ENCODE data around the gene VENTX. TPM values are rescaled to one million over a fixed set of nuclear protein-coding genes. Genes with fewer than 3 reads are reported as not detected.

Gene VENTX
- total and polyA plus RNA-seq, 9 donors, result 0.04 to 0.24 (median 0.17) TPM

DNA sequence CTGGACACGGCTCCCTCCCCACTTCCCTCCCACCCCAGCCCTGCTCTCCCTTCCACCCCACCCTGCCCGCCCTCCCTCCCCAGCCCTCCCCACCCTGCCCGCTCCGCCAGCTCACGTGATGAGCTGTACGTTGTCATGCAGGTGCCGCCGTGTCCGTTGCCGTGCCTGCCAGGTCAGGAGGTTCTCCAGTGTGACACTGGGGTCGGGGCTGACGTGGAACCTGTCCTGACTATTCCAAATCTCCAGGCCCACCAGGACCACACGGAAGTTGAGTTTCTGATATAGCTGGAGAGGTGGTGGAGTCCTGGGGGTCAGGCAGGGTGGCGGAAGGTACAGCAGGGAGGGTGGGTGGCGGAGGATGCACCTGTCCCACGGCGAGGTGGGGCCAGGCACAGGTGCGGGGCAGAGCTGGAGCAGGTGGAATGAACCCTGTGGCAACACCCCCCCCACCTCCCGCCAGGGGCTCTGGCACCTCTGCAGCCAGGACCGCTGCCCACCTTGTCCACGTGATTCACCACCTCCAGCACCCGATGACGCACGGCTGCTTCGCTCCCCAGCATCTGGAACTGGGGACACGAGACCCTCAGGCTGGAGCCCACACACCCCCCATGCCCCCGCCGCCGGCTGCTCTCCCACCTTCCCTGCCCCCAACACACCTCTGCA is 34.8 kb downstream of the VENTX start:
- Histone ChIP-seq H3K9me3 (replicated peaks; ENCODE audit: control insufficient read depth, low read depth, low read length) (no peaks in the 10 kb centered on the region), H3K36me3 (ENCODE audit: control insufficient read depth, insufficient read depth, low read length) (no peaks in the 10 kb centered on the region), H3K4me3 (ENCODE audit: low read length) (no peak overlapping the region), H3K27ac (ENCODE audit: low read length) (no peak overlapping the region), H3K4me1 (ENCODE audit: control insufficient read depth, insufficient read depth, low read length) (peaks cover 3% of the 10 kb centered on the region), H3K27me3 (ENCODE audit: control insufficient read depth, insufficient read depth, low read length) (peaks cover 30% of the 10 kb centered on the region)
- no peak for DNase-seq
- 78% methylated on average over 22 of the region's 29 CpGs for WGBS (ENCODE audit: insufficient coverage)

DNA sequence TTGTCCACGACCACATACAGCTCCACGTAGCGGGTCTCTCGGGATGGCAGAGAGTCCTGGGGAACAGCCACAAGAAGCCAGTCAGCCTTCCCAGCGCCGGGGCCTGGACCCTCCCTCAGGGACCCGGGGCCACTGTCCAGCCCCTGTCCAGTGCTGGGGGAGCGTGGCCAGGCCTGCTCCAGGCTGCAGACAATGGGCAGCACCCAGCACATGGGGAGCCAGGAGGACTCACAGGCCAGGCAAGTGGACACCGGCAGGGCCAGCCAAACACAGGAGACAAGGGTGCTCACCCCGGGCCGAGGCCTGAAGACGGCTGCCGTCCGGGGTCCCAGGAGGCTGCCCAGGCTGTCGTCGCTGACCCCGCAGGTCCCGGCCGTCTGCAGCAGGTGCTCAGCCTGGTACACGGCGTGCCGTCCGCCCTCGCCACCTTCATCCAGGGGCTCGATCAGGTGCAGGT is 35.3 kb downstream of the VENTX start:
- H3K4me3 ChIP-seq (ENCODE audit: low read length), result no peak overlapping the region
- no peaks in the 10 kb centered on the region for H3K9me3 ChIP-seq (replicated peaks; ENCODE audit: control insufficient read depth, low read depth, low read length)
- H3K4me1 ChIP-seq (ENCODE audit: control insufficient read depth, insufficient read depth, low read length), result peaks cover 6% of the 10 kb centered on the region
- H3K36me3 ChIP-seq (ENCODE audit: control insufficient read depth, insufficient read depth, low read length), result no peaks in the 10 kb centered on the region
- peaks cover 33% of the 10 kb centered on the region for H3K27me3 ChIP-seq (ENCODE audit: control insufficient read depth, insufficient read depth, low read length)
- no peak overlapping the region for H3K27ac ChIP-seq (ENCODE audit: low read length)
- WGBS (ENCODE audit: insufficient coverage), result 81% methylated on average over 25 of the region's 25 CpGs
- DNase-seq, result no peak

- Histone ChIP-seq H3K4me3 (ENCODE audit: low read length) (no peak overlapping the region), H3K27me3 (ENCODE audit: control insufficient read depth, insufficient read depth, low read length) (peaks cover 39% of the 10 kb centered on the region), H3K36me3 (ENCODE audit: control insufficient read depth, insufficient read depth, low read length) (peaks cover under 1% of the 10 kb centered on the region), H3K27ac (ENCODE audit: low read length) (no peak overlapping the region), H3K9me3 (replicated peaks; ENCODE audit: control insufficient read depth, low read depth, low read length) (no peaks in the 10 kb centered on the region), H3K4me1 (ENCODE audit: control insufficient read depth, insufficient read depth, low read length) (peaks cover 6% of the 10 kb centered on the region)
- no peak for DNase-seq
- WGBS (ENCODE audit: insufficient coverage), result 84% methylated on average over 25 of the region's 28 CpGs
Measured at GRCh38 chr10:133273534-133274143, 36.0 kb downstream of the VENTX start.

DNA sequence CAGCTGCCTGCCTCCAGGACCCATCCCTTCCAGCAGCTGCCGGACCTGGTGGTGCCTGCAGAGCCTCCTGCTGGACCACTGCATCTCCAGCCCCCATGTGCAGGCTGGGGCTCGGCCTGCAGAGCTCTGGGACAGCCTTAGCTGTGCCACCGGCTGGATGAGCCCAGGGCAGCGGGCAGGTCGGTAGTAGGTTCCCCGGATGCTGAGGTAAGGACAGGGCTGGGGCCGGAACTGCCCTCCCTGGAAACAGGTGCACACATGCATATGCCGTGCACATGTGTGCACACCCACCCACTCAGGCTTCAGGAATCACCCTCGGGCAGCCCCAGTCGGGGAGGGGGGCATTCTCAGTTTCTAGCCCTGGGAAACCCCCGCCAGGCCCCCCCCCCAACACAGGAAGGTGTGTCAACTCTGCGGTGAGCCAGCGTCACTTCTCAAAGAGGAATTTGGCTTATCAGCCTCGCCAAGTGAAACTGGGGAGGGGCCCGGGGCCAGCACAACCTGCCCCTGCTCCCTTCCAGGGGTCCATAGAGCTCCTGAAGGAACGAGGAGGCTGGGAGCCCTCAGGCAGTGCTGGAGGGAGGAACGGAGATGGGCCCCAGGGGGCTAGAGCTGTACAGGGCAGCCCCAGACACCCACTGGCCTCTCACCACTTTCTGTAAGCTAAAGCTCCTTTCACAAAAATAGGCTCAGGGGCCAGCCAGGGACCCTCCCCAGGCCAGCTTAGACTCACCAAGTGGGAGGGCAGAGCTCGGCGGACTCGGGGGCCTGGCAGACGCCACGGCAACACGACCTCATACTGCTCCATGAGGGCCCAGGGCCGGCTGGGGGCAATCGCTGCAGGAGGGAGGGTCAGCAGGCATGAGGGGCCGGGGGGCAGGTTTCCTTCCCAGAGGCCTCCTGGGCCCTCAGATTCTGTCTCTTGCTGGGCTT is 37.4 kb downstream of the VENTX start:
- peaks cover 6% of the 10 kb centered on the region for H3K4me1 ChIP-seq (ENCODE audit: control insufficient read depth, insufficient read depth, low read length)
- peaks cover 12% of the 10 kb centered on the region for H3K36me3 ChIP-seq (ENCODE audit: control insufficient read depth, insufficient read depth, low read length)
- no peaks in the 10 kb centered on the region for H3K9me3 ChIP-seq (replicated peaks; ENCODE audit: control insufficient read depth, low read depth, low read length)
- no peak overlapping the region for H3K27ac ChIP-seq (ENCODE audit: low read length)
- H3K27me3 ChIP-seq (ENCODE audit: control insufficient read depth, insufficient read depth, low read length), result peaks cover 39% of the 10 kb centered on the region
- 37% methylated on average over 23 of the region's 26 CpGs for WGBS (ENCODE audit: insufficient coverage)
- no peak overlapping the region for H3K4me3 ChIP-seq (ENCODE audit: low read length)
- DNase-seq, result no peak

DNA sequence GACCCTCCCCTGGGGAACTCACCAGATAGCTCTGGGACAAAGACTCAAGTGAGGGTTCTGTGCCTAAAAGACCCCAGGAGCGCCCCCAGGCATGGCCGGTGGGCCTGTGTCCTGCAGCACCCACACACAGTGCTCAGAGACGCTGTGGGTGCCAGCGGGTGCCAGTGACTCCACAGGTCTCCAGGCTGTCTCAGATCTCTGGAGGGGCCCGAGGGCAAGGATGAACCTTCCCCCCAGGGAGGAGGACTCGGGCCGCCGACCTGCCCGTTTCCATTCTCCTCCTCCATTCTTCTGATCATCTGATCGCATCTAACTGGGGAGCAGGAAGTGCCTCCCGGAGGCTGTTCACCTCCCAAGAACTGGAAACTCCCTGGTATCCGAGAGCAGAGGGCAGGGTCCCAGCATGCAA is 38.0 kb downstream of the VENTX start:
- Histone ChIP-seq H3K27ac (ENCODE audit: low read length) (no peak overlapping the region), H3K4me3 (ENCODE audit: low read length) (no peak overlapping the region), H3K27me3 (ENCODE audit: control insufficient read depth, insufficient read depth, low read length) (peaks cover 39% of the 10 kb centered on the region), H3K4me1 (ENCODE audit: control insufficient read depth, insufficient read depth, low read length) (peaks cover 6% of the 10 kb centered on the region), H3K9me3 (replicated peaks; ENCODE audit: control insufficient read depth, low read depth, low read length) (no peaks in the 10 kb centered on the region), H3K36me3 (ENCODE audit: control insufficient read depth, insufficient read depth, low read length) (peaks cover 17% of the 10 kb centered on the region)
- DNase-seq, result no peak
- 44% methylated on average over 8 of the region's 12 CpGs for WGBS (ENCODE audit: insufficient coverage)

GRCh38 chr10:133276100-133276434 is 38.4 kb downstream of the VENTX start:
- 31% methylated on average over 4 of the region's 6 CpGs for WGBS (ENCODE audit: insufficient coverage)
- peaks cover 6% of the 10 kb centered on the region for H3K4me1 ChIP-seq (ENCODE audit: control insufficient read depth, insufficient read depth, low read length)

DNA sequence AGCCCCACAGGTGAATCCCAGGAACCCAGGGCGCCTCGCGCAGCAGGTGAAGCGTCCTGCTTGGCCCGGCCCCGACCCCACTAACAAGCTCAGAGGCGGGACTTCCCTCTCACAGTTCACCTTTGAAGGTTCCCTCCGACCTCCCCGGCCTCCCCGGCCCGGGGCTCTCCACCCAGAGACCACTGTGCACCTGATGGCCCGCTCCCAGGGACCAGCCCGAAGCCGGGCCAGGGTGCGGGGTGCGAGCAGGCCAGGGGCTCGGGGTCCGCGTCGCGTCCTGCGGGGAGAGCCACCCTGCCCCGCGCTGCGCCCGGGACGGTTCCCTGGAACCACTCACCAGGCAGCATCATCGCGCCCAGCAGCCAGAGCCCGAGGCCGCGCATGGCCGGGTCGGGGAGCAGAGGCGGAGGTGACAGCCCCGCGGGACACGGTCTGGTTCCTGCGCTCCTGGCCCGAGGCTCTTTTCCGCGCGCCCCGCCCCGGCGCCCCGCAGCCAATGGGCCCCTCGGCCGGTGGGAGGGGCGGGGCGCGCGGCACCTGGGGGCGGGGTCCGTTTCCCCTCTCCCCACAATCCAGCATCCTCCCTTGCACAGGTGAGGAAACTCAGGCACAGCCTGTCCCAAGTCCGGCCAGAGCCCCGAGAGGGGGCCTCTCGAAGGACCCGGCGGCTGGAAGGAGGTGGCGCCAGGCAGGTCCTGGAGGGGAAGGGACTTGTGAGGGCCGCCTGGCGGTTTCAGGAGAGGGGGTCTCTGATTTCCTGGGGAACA is 39.0 kb downstream of the VENTX start, which contains the start of gene ADAM8:
Gene ADAM8, minus strand, starts transcription at position 434 of the 767 bp plus-strand sequence. Its CDS starts 51 bp downstream, at position 383.
- H3K27ac ChIP-seq (ENCODE audit: low read length), result no peak within 1 kb of the TSS
- no peaks in the 10 kb centered on the region for H3K9me3 ChIP-seq (replicated peaks; ENCODE audit: control insufficient read depth, low read depth, low read length)
- DNase-seq, result no peak
- H3K4me1 ChIP-seq (ENCODE audit: control insufficient read depth, insufficient read depth, low read length), result peaks cover 6% of the 10 kb centered on the region
- no peak within 1 kb of the TSS for H3K4me3 ChIP-seq (ENCODE audit: low read length)
- peaks cover 39% of the 10 kb centered on the region for H3K27me3 ChIP-seq (ENCODE audit: control insufficient read depth, insufficient read depth, low read length)
- H3K36me3 ChIP-seq (ENCODE audit: control insufficient read depth, insufficient read depth, low read length), result peaks cover 23% of the 10 kb centered on the region
- WGBS (ENCODE audit: insufficient coverage), result under 1% methylated on average over 48 of the region's 63 CpGs

More at GRCh38 chr10:133276100-133276434, 38.4 kb downstream of the VENTX start:
- Histone ChIP-seq H3K27ac (ENCODE audit: low read length) (no peak overlapping the region), H3K36me3 (ENCODE audit: control insufficient read depth, insufficient read depth, low read length) (peaks cover 18% of the 10 kb centered on the region), H3K9me3 (replicated peaks; ENCODE audit: control insufficient read depth, low read depth, low read length) (no peaks in the 10 kb centered on the region), H3K27me3 (ENCODE audit: control insufficient read depth, insufficient read depth, low read length) (peaks cover 39% of the 10 kb centered on the region), H3K4me3 (ENCODE audit: low read length) (no peak overlapping the region)
- no peak for DNase-seq

- H3K9me3 ChIP-seq (replicated peaks; ENCODE audit: control insufficient read depth, low read depth, low read length), result no peaks in the 10 kb centered on the region
- no peak overlapping the region for H3K27ac ChIP-seq (ENCODE audit: low read length)
- peaks cover 39% of the 10 kb centered on the region for H3K27me3 ChIP-seq (ENCODE audit: control insufficient read depth, insufficient read depth, low read length)
- no peak for DNase-seq
- H3K4me1 ChIP-seq (ENCODE audit: control insufficient read depth, insufficient read depth, low read length), result peaks cover 6% of the 10 kb centered on the region
- 60% methylated on average over 17 of the region's 25 CpGs for WGBS (ENCODE audit: insufficient coverage)
- H3K36me3 ChIP-seq (ENCODE audit: control insufficient read depth, insufficient read depth, low read length), result peaks cover 31% of the 10 kb centered on the region
- H3K4me3 ChIP-seq (ENCODE audit: low read length), result no peak overlapping the region
Measured at GRCh38 chr10:133277277-133277992, 39.8 kb downstream of the VENTX start.

- peaks cover 39% of the 10 kb centered on the region for H3K27me3 ChIP-seq (ENCODE audit: control insufficient read depth, insufficient read depth, low read length)
- no peak overlapping the region for H3K27ac ChIP-seq (ENCODE audit: low read length)
- H3K36me3 ChIP-seq (ENCODE audit: control insufficient read depth, insufficient read depth, low read length), result peaks cover 38% of the 10 kb centered on the region
- H3K4me3 ChIP-seq (ENCODE audit: low read length), result no peak overlapping the region
- WGBS (ENCODE audit: insufficient coverage), result 62% methylated on average over 9 of the region's 12 CpGs
- no peaks in the 10 kb centered on the region for H3K9me3 ChIP-seq (replicated peaks; ENCODE audit: control insufficient read depth, low read depth, low read length)
- H3K4me1 ChIP-seq (ENCODE audit: control insufficient read depth, insufficient read depth, low read length), result peaks cover 6% of the 10 kb centered on the region
- no peak for DNase-seq
Measured at GRCh38 chr10:133277993-133278576, 40.4 kb downstream of the VENTX start.

Measured in muscle of leg (tissue), 11 donors.